Caki2 (cell line): ENCODE data around the gene MAP2K4. TPM values are rescaled to one million over a fixed set of nuclear protein-coding genes. Genes with fewer than 3 reads are reported as not detected.

Experiments
- total RNA-seq: library from RNA; depleted of rRNA; stranded (reverse); fragments of >200 nt; shearing (Covaris generic); gene quantifications from 2 replicates; pipeline ENCODE4 v1.2.3, GENCODE V29; 2014; ENCODE audit warnings: low replicate concordance; rRNA removed

MAP2K4 gene
- total RNA-seq, 1 experiment from 2014 or later: 20.2 TPM

Other genes starting within 250 kb of the MAP2K4 start
- gene ZNF18, start 23.4 kb upstream of the MAP2K4 start, total RNA-seq: 6.1 TPM in 2 replicates